AG09309 (cell line): Measurements from ENCODE around the gene FHOD3.

Experiments
- DNase-seq: peaks from one replicate; pipeline ENCODE4 v3.0.0-alpha.2; 2010; ENCODE audit warnings: low read depth
- H3K4me3 ChIP-seq: 2 replicates; pipeline ENCODE4 v1.5.1; 2011; ENCODE audit warnings: mild to moderate bottlenecking, low read depth, low read length, moderate library complexity; ENCODE audit not compliant: control insufficient read depth
- CTCF ChIP-seq: IDR thresholded peaks from 2 replicates; pipeline ENCODE4 v1.5.1; 2011; ENCODE audit warnings: mild to moderate bottlenecking, low read depth, low read length, inconsistent platforms; ENCODE audit not compliant: insufficient read depth, control insufficient read depth; ENCODE audit errors: missing control alignments

Gene FHOD3

GRCh38 chr18:36420826-36421225 is 123.3 kb downstream of the FHOD3 start:
- no peak for TF ChIP-seq CTCF

GRCh38 chr18:36424741-36425142 is 127.2 kb downstream of the FHOD3 start:
- no peak for TF ChIP-seq CTCF
- H3K4me3 ChIP-seq, result no peak overlapping the region
- no peak for DNase-seq

More at GRCh38 chr18:36420826-36421225, 123.3 kb downstream of the FHOD3 start:
- no peak overlapping the region for H3K4me3 ChIP-seq
- DNase-seq, result no peak

- DNase-seq, result no peak
- H3K4me3 ChIP-seq, result no peak overlapping the region
- no peak for TF ChIP-seq CTCF
Observed at GRCh38 chr18:36427369-36427768, 129.9 kb downstream of the FHOD3 start.

GRCh38 chr18:36427831-36428230 is 130.3 kb downstream of the FHOD3 start:
- DNase-seq, result no peak
- TF ChIP-seq CTCF, result no peak
- no peak overlapping the region for H3K4me3 ChIP-seq

- TF ChIP-seq CTCF, result no peak
- DNase-seq, result no peak
- no peak overlapping the region for H3K4me3 ChIP-seq
Observed at GRCh38 chr18:36428431-36429029, 131.0 kb downstream of the FHOD3 start.

GRCh38 chr18:36432880-36433555 is 135.5 kb downstream of the FHOD3 start:
- TF ChIP-seq CTCF, result no peak
- H3K4me3 ChIP-seq, result no peak overlapping the region
- DNase-seq, result no peak
